Right renal cortex interstitium (tissue), 3 donors: ENCODE measurements around the gene SECTM1. TPM values are rescaled to one million over a fixed set of nuclear protein-coding genes. Genes with fewer than 3 reads are reported as not detected.
"Not testable (repeated sequence)": the region's sequence is repeated elsewhere in the genome, so short reads cannot be mapped to it uniquely, and the experiment has no call there.

Experiments
- DNase-seq, 3 donors: peaks; one replicate each; pipeline ENCODE4 v3.0.0-alpha.2; 2013; ENCODE audit warnings: low read depth in 3 of 3, low spot score in 2 of 3
- polyA plus RNA-seq, 3 donors: library from polyadenylated mRNA; unstranded; fragments of 120-200 nt; gene quantifications; one replicate each; pipeline ENCODE4 v1.2.1, GENCODE V29; 2013; ENCODE audit not compliant: insufficient read length in 3 of 3

SECTM1 gene
- polyA plus RNA-seq, 3 donors: 1.2 to 1.7 (median 1.4) TPM

- no peak for DNase-seq
Measured at GRCh38 chr17:82370471-82371332, 37.1 kb upstream of the SECTM1 start.

GRCh38 chr17:82369211-82369610, 35.6 kb upstream of the SECTM1 start:
- no peak for DNase-seq

- no peak for DNase-seq
Measured at GRCh38 chr17:82367724-82368524, 34.4 kb upstream of the SECTM1 start.

- no peak for DNase-seq
Measured at GRCh38 chr17:82366749-82367148, 33.2 kb upstream of the SECTM1 start.

- DNase-seq: no peak
Measured at GRCh38 chr17:82365606-82366295, 32.2 kb upstream of the SECTM1 start.

GRCh38 chr17:82361885-82362633, 28.5 kb upstream of the SECTM1 start:
- DNase-seq: no peak

- DNase-seq: not testable (repeated sequence)
Measured at GRCh38 chr17:82359451-82360074, 26.0 kb upstream of the SECTM1 start.

- DNase-seq: no peak
Measured at GRCh38 chr17:82358465-82359350, 25.1 kb upstream of the SECTM1 start, which contains the start of gene TEX19. Gene TEX19, plus strand, starts transcription at chr17:82359247. Its CDS starts 2,904 bp downstream, at chr17:82362151.

GRCh38 chr17:82357394-82357793, 23.8 kb upstream of the SECTM1 start:
- DNase-seq: no peak

GRCh38 chr17:82356845-82357355, 23.3 kb upstream of the SECTM1 start:
- DNase-seq: no peak

GRCh38 chr17:82355770-82356427, 22.3 kb upstream of the SECTM1 start:
- no peak for DNase-seq

- DNase-seq: no peak
Measured at GRCh38 chr17:82354804-82355308, 21.3 kb upstream of the SECTM1 start.

- DNase-seq: no peak
Measured at GRCh38 chr17:82353484-82353883, 19.9 kb upstream of the SECTM1 start.

- peak; percentile 76 to 82 (median 79) for DNase-seq
Measured at GRCh38 chr17:82351713-82352488, 18.3 kb upstream of the SECTM1 start.

GRCh38 chr17:82351254-82351712, 17.7 kb upstream of the SECTM1 start:
- no peak for DNase-seq

GRCh38 chr17:82350182-82351030, 16.8 kb upstream of the SECTM1 start:
- DNase-seq: no peak
